Esophagus muscularis mucosa (tissue), 4 donors: Measurements from ENCODE around the gene DDX19B. TPM values are rescaled to one million over a fixed set of nuclear protein-coding genes. Genes with fewer than 3 reads are reported as not detected.

Experiments used
- small RNA-seq, 3 donors: library from RNA; depleted of rRNA; stranded (forward); fragments of <200 nt; gene quantifications; one replicate each; pipeline ENCODE3, GENCODE V24; 2016
- total RNA-seq, 4 donors: library from RNA; depleted of rRNA; stranded (reverse); fragments of >200 nt; gene quantifications; one replicate each; pipeline versions ENCODE4 v1.1.0 to v1.2.1, GENCODE V29; 2016

DDX19B gene
- total RNA-seq, 4 donors from 2014 or later, result 36.1 to 48.7 (median 41.1) TPM

Small RNA genes lying within 50 kb of the gene (small RNA-seq; reads per million reads assigned to genes)
- 0 reads per million in 3 donors for gene RN7SL279P

Other genes starting within 250 kb of the DDX19B start
- gene PDPR, start 184.9 kb upstream of the DDX19B start, total RNA-seq, result 10 to 100 TPM; 19.1 to 31.8 (median 27.4) TPM
- under 1 TPM in 1 of 4 donors, not detected in 3; 0.58 TPM for gene CLEC18C, start 125.4 kb upstream of the DDX19B start, total RNA-seq
- 10 to 100 TPM; 17.0 to 38.0 (median 30.6) TPM for gene EXOSC6, start 47.2 kb upstream of the DDX19B start, total RNA-seq
- 100 to 1,000 TPM in 1 of 4 donors, 10 to 100 TPM in 3; 67.1 to 101 (median 87.2) TPM for gene AARS1, start 9.7 kb upstream of the DDX19B start, total RNA-seq
- 10 to 100 TPM; 44.0 to 54.0 (median 52.8) TPM for gene DDX19A, start 47.7 kb downstream of the DDX19B start, total RNA-seq
- gene ST3GAL2, start 139.9 kb downstream of the DDX19B start, total RNA-seq, result 10 to 100 TPM; 18.6 to 34.9 (median 27.2) TPM
- 10 to 100 TPM in 3 of 4 donors, 1 to 10 TPM in 1; 8.3 to 13.7 (median 12.3) TPM for gene FCSK, start 155.4 kb downstream of the DDX19B start, total RNA-seq
- gene COG4, start 224.4 kb downstream of the DDX19B start, total RNA-seq, result 10 to 100 TPM; 30.6 to 40.0 (median 35.8) TPM
- 10 to 100 TPM; 51.1 to 90.6 (median 66.2) TPM for gene SF3B3, start 224.6 kb downstream of the DDX19B start, total RNA-seq